GM12874 (cell line): ENCODE measurements around the gene MRPL18.

ENCODE experiments used
- TF ChIP-seq, protein P1 (sequence below): IDR thresholded peaks from 2 replicates; pipeline ENCODE4 v1.5.1; 2011; ENCODE audit warnings: low read depth, mild to moderate bottlenecking, control low read depth, low read length, moderate library complexity; ENCODE audit not compliant: insufficient read depth

MRPL18 gene

DNA sequence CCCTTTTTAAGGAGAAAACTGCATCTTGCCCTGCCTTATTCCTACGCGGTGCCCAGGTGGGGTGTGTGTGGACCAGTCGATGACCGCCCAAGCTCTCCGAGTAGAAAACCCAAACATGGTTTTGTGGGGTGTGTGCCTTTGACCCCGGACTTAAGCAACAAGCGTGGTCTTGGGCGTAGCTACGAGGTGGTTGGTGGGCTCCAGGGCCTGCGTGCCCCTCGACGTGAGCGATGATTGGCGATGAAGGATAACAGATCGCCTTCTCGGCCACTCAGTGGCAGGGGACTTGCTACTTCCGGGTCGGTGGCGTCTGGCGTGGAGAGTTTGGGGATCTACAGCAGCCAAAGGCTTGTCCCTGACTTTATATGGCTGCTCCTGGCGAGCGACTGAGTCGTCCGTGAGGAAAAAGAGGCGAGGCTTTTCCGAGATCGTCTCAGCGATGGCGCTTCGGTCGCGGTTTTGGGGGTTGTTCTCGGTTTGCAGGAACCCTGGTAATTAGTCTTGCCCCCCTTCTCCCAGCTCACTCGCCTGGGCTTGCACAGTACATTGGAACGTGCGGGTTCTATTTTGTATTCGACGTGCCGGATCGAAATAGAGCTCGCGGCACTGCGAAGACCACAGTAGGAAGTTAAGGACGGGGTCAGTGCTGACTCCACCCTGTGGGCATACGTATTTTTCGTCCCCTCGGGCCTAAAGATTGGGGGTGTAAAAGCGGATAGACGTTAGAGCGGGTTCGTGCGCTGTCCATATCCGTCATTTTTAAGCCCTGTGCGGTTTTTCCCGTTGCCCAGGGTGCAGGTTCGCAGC lies at the start of gene MRPL18:
TSS of gene MRPL18 (plus strand) at position 319 of the 807 bp plus-strand sequence. CDS start at position 440, 121 bp downstream.
- TF ChIP-seq, protein P1, sequence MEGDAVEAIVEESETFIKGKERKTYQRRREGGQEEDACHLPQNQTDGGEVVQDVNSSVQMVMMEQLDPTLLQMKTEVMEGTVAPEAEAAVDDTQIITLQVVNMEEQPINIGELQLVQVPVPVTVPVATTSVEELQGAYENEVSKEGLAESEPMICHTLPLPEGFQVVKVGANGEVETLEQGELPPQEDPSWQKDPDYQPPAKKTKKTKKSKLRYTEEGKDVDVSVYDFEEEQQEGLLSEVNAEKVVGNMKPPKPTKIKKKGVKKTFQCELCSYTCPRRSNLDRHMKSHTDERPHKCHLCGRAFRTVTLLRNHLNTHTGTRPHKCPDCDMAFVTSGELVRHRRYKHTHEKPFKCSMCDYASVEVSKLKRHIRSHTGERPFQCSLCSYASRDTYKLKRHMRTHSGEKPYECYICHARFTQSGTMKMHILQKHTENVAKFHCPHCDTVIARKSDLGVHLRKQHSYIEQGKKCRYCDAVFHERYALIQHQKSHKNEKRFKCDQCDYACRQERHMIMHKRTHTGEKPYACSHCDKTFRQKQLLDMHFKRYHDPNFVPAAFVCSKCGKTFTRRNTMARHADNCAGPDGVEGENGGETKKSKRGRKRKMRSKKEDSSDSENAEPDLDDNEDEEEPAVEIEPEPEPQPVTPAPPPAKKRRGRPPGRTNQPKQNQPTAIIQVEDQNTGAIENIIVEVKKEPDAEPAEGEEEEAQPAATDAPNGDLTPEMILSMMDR, result no peak

DNA sequence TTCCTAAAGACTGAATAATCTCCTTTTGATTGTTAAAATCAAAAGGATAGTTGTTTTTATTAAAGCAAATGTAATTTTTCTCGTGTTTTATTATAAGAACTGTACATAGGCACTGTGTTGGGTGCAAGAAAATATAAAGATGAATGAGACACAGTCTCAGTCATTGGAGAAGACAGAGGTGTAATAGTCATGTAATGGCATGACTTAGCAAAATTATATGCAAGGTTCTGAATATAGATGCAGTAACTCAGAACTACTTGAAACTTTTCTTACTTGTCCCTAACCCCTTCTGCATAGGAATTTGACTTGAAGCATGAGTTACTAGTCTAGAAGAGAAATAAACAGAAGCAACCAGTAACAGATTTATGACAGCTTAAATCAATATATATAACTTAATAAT lies 48.1 kb upstream of the MRPL18 start:
- TF ChIP-seq, protein P1, result no peak

DNA sequence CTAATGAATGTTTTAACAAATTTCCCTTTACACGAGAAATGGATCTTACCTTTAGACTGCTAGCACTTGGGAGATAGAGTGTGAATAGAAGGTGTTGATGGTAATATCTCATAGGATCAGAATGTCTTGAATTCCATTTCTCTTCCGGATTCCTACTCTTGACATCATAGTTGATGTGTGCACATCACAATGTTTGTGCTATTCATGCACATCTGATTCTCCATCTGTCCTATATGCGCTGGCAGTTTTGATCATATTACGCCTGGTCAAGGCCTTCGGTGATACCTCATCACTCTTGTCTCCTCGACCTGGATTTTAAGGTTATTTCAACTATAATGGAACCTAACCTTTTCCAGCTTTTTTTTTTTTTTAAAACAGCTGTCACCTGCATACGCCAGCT lies 45.2 kb upstream of the MRPL18 start:
- TF ChIP-seq, protein P1, result no peak

DNA sequence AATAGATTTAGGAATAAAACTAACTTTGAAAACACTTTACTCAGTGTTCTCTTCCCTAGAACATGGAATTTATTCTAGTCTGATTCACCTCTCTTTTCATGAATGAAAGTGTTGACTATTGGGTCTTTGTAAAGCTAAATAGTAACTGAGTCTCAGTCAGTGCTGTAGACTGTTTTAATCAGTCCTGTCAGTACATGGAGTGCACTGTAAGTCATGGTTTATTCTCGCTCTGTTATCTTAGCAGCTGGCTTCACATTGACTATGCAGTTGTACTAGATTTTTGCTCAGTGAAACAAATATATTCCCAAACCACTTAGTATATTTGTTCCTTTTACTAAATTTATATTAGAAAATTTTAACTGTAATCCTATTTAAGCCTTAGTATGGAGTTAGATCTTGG lies 43.5 kb upstream of the MRPL18 start:
- TF ChIP-seq, protein P1, result no peak

DNA sequence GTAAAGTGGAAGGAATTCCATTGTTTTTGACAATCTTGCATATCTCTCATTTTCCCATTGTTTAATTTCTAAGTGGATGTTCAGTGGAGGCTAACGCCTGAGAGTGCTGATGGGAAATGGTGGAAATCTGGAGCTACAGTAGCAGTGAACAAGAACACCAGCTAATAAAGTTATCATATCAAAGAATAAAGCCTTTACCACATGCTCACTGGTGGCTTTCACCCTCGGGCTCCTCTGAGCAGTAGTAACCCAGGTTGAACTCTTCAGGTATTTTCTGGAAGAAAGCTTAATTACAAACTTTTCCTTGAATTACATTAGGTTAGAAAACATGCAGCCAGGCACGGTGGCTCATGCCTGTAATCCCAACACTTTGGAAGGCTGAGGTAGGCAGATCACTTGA lies 38.8 kb upstream of the MRPL18 start:
- TF ChIP-seq, protein P1, result no peak

DNA sequence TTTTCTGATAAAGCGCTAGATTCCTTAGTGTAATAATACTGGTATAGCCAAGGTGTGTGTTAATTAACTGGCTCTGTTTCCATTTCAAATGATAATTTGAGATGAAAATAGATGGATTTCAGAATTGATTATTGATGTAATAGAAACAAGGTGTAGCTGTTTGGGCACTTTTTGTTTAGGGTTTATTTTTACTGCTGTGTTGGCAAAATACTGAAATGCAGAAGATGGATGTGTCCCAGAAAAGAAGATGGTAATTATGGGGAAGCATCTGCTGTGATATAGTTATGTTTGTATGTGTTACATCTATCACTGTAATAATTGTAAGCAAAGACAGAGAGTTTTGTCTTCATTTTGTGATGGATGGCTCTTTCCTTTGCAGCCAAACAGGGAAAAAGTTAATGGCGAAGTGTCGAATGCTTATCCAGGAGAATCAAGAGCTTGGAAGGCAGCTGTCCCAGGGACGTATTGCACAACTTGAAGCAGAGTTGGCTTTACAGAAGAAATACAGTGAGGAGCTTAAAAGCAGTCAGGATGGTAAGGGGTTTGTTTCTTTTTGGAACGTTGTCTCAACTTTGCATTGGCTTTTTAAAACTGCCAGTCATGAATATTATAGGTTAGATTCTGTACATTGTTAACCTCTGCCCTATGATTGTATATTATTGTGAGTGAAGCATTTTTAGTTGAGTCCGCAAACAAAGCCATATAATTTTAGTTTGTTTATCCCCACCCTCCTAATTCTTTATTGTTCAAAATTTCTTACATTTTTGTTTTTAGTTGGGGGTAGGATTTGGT lies 37.0 kb upstream of the MRPL18 start:
- TF ChIP-seq, protein P1, result no peak

DNA sequence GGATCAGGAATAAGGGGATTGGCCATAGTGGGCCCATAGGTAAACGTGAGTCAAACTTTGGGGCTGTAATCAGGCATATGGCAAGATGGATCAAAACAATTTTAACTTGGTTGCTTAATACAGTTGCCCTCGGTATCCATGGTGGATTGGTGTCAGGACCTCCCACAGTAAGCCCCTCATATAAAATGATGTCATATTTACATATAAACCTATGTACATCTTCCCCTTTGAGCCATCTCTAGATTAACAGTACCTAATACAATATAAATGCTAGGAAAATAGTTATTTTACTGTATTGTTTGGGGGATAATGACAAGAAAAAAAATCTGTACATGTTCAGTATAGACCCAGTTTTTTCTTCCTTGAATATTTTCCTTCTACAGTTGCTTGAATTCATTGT lies 35.9 kb upstream of the MRPL18 start:
- TF ChIP-seq, protein P1, result no peak
